Heart right ventricle (tissue), 16 donors: ENCODE results near the gene REXO4. TPM values are rescaled to one million over a fixed set of nuclear protein-coding genes. Genes with fewer than 3 reads are reported as not detected.

Experiments
- ATAC-seq, 8 donors: fragments of 200-7000 bp; cut with Tn5 transposase; one replicate each; pipeline ENCODE4 v1.9.1; 2020; ENCODE audit warnings: mild to moderate bottlenecking in 8 of 8, moderate library complexity in 8 of 8, moderate number of reproducible peaks in 1 of 8
- DNase-seq, 2 donors: peaks; one replicate each; pipeline ENCODE4 v3.0.0-alpha.2; 2020
- H3K27ac ChIP-seq, 10 donors: fragments of 200-600 bp; sonication (generic) in 2 of 10; one replicate each; pipeline versions ENCODE4 v1.5.0 to v1.8.0; 2020 to 2022; ENCODE audit warnings: mild to moderate bottlenecking in 3 of 10
- H3K27me3 ChIP-seq, 7 donors: fragments of 200-600 bp; one replicate each; pipeline ENCODE4 v1.8.0; 2021 to 2022; ENCODE audit warnings: mild to moderate bottlenecking in 2 of 7
- H3K36me3 ChIP-seq, 9 donors: fragments of 200-600 bp; sonication (generic) in 1 of 9; one replicate each; pipeline versions ENCODE4 v1.5.0 to v1.8.0; 2020 to 2022; ENCODE audit warnings: mild to moderate bottlenecking in 2 of 9
- H3K4me1 ChIP-seq, 9 donors: fragments of 200-600 bp; sonication (generic) in 1 of 9; one replicate each; pipeline versions ENCODE4 v1.5.0 to v1.8.0; 2020 to 2022; ENCODE audit warnings: mild to moderate bottlenecking in 4 of 9
- H3K4me3 ChIP-seq, 10 donors: fragments of 200-600 bp; sonication (generic) in 2 of 10; one replicate each; pipeline versions ENCODE4 v1.5.0 to v1.8.0; 2020 to 2022; ENCODE audit warnings: mild to moderate bottlenecking in 7 of 10, moderate library complexity in 2 of 10
- H3K9me3 ChIP-seq, 11 donors: fragments of 200-600 bp in 10 of 11; sonication (generic) in 2 of 11; one replicate each; pipeline versions ENCODE4 v1.5.0 to v1.8.0; 2013 to 2022; ENCODE audit warnings: mild to moderate bottlenecking in 2 of 11, control low read depth in 1 of 11, moderate library complexity in 1 of 11
- WGBS, 2 donors: extraction: QIAGEN DNeasy Blood & Tissue Kit; methylation state at CpG; one replicate each; pipeline ENCODE4 v1.1.7; 2013; ENCODE audit warnings: inconsistent platforms in 1 of 2; 5-methylcytosine and 5-hydroxymethylcytosine counted together
- intact Hi-C, 10 donors: fragments of 100-400 bp; cut with DNase I; formaldehyde crosslinking; loops; one replicate each; pipeline versions ENCODE4 v1.11.1 to v1.14.2; 2022
- polyA plus RNA-seq, 2 donors: library from polyadenylated mRNA; stranded (reverse); fragments of 200-250 nt; gene quantifications; one replicate each; pipeline ENCODE4 v1.2.3, GENCODE V29; 2013
- total RNA-seq, 10 donors: library from RNA; stranded (reverse); fragmentation: NEBNext Ultra II Directional in 3 of 10; extraction: Animal tissue kit (Norgen Biotek cat#: 25700) in 3 of 10; gene quantifications; one replicate each; pipeline versions ENCODE4 v1.2.1 to v1.2.4, GENCODE V29; 2021 to 2023
- TF ChIP-seq, protein P1 (sequence below), 9 donors: fragments of 200-600 bp; sonication (generic) in 2 of 9; IDR thresholded peaks; one replicate each; pipeline versions ENCODE4 v1.5.0 to v1.8.0; 2021 to 2022; ENCODE audit warnings: antibody characterized with exemption in 9 of 9, mild to moderate bottlenecking in 5 of 9, moderate library complexity in 1 of 9
- donor health status: Arrhythmogenic right ventricular cardiomyopathy.
- donor health status: ischemic (EF 13 %, LVEDD 7.1; RV severe dilation, severe dysfunction).
- donor health status: healthy with polysubstance abuse.
- donor health status: DM: no; HTN: yes; CAD: no.
- donor health status: DM: no; HTN: no; CAD: no.
- donor health status: ischemic (EF 25% LVEDD 6.9; RV normal size, moderate dysfunction).
- donor health status: ischemic (EF 25% LVEDD 5.7; RV mildly dilated, moderate dysfunction).
- donor health status: healthy.
- donor health status: DM: yes; HTN: yes; CAD: no.
- donor health status: Ischemic cardiomyopathy.
- donor health status: ischemic (EF 35%, LVEDD 5.7; RV mildly dilated, moderate dysfunction).
- donor health status: nonischemic (EF 11% LVEDD 7.7; RV severe dilation, severe dysfunction).
- donor health status: DM: yes; HTN: yes; CAD: no.
- donor health status: PGD.
- donor health status: ischemic (EF 29% LVEDD 5.4; RV normal size, mild dysfunction).
- donor health status: nonischemic (EF 23%, LVEDD 6.1; RV moderate dilation, normal function).

Gene REXO4
- total and polyA plus RNA-seq, 12 donors, result 9.3 to 20.8 (median 11.4) TPM

DNA sequence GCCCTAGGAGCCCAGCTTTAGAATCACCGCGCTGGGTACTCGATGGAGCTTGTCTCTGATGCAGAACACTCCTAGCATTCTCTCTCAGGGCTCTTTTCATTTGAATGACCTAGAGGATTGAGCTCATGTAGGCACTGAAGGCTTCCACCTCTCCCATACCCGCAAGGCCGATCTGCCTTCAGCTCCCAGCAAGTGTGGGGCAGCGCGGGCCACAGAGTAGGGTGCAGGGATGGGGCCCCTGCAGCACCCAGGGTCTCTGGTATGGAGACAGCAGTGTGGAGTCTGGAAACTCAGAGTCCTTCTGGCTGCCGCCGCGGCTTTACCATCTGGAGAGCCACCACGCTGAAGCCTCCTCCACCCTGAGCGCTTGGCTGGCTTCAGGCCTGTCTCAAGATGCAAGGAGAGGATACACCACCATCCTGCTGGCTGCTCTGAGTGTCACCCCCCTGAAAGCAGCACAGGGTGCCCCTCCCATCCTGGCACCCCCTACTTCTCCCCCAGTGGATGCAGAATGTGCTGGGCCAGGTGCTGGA is 28.7 kb downstream of the REXO4 start:
- ATAC-seq, result no peak
- intact Hi-C loops, result no loop called here

GRCh38 chr9:133387680-133388079 is 30.1 kb downstream of the REXO4 start:
- DNase-seq (no peak), ATAC-seq (no peak)
- Histone ChIP-seq H3K27ac (no peak overlapping the region), H3K36me3 (no peaks in the 10 kb centered on the region), H3K9me3 (no peaks in the 10 kb centered on the region), H3K4me3 (no peak overlapping the region), H3K4me1 (no peaks in the 10 kb centered on the region), H3K27me3 (peaks cover 0 to 9% (median 0%) of the 10 kb centered on the region in 7 donors)
- 84 to 89% methylated on average over 9 of the region's 9 CpGs for WGBS, 2 donors
- intact Hi-C loops, result no loop called here
- TF ChIP-seq, protein P1, sequence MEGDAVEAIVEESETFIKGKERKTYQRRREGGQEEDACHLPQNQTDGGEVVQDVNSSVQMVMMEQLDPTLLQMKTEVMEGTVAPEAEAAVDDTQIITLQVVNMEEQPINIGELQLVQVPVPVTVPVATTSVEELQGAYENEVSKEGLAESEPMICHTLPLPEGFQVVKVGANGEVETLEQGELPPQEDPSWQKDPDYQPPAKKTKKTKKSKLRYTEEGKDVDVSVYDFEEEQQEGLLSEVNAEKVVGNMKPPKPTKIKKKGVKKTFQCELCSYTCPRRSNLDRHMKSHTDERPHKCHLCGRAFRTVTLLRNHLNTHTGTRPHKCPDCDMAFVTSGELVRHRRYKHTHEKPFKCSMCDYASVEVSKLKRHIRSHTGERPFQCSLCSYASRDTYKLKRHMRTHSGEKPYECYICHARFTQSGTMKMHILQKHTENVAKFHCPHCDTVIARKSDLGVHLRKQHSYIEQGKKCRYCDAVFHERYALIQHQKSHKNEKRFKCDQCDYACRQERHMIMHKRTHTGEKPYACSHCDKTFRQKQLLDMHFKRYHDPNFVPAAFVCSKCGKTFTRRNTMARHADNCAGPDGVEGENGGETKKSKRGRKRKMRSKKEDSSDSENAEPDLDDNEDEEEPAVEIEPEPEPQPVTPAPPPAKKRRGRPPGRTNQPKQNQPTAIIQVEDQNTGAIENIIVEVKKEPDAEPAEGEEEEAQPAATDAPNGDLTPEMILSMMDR (IDR thresholded peaks at IDR 0.05), result no peak

More for the DNA sequence above, 28.7 kb downstream of the REXO4 start:
- DNase-seq, result no peak
- TF ChIP-seq, protein P1 (IDR thresholded peaks at IDR 0.05), result no peak
- H3K36me3 ChIP-seq, result no peaks in the 10 kb centered on the region
- H3K4me1 ChIP-seq, result no peaks in the 10 kb centered on the region
- WGBS, 2 donors, result 94 to 96% methylated on average over 12 of the region's 12 CpGs
- H3K4me3 ChIP-seq, result no peak overlapping the region
- no peak overlapping the region for H3K27ac ChIP-seq
- H3K9me3 ChIP-seq, result no peaks in the 10 kb centered on the region
- peaks cover 0 to 15% (median 6%) of the 10 kb centered on the region in 7 donors for H3K27me3 ChIP-seq

DNA sequence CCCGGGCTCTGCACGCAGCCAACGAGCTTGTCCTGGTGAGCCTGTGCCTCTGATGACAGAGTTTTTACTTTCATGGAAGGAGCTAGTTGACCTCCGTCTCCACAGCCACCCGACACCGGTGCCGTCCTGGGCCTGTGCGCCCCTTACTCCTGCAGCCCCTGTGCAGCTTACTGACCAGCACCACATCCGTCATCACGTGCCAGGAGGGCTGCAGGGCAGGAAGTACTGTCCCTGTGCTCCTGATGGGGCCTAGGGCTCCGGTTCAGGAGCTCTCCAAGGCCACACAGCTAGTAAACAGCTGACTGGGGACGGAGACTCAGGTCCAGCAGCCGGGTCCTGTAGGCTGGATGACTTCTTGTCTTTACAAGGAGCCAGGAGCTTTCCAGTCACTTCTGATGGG is 31.5 kb downstream of the REXO4 start:
- no peaks in the 10 kb centered on the region for H3K36me3 ChIP-seq
- no peak overlapping the region for H3K4me3 ChIP-seq
- DNase-seq (no peak), ATAC-seq (no peak)
- intact Hi-C loops, result no loop called here
- TF ChIP-seq, protein P1 (IDR thresholded peaks at IDR 0.05), result no peak
- peaks cover 0 to 7% (median 0%) of the 10 kb centered on the region in 7 donors for H3K27me3 ChIP-seq
- no peaks in the 10 kb centered on the region for H3K4me1 ChIP-seq
- no peak overlapping the region for H3K27ac ChIP-seq
- WGBS, 2 donors, result 77 to 79% methylated on average over 13 of the region's 13 CpGs
- no peaks in the 10 kb centered on the region for H3K9me3 ChIP-seq

DNA sequence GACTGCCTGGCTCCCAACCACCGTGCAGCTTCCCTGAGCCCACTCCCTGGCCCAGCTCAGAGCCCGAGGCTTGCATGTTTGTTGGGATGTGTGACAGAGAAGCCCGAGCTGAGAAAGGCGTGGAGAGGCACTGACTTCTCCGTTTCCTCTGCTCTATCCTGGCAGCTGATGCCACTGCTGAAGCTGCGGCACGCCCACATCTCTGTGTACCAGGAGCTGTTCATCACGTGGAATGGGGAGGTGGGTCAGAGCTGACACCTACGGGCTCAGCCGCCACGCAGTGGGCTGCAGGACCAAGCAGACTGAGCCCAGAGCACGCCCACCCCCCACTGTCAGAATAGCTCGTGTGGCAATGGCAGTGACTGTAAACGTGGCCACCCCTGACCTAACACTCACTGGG is 32.4 kb downstream of the REXO4 start:
- Histone ChIP-seq H3K9me3 (no peaks in the 10 kb centered on the region), H3K4me3 (no peak overlapping the region), H3K36me3 (no peaks in the 10 kb centered on the region), H3K27ac (no peak overlapping the region), H3K27me3 (peaks cover 0 to 2% (median 0%) of the 10 kb centered on the region in 7 donors), H3K4me1 (no peaks in the 10 kb centered on the region)
- intact Hi-C loops, result no loop called here
- WGBS, 2 donors, result 85 to 87% methylated on average over 14 of the region's 14 CpGs
- DNase-seq (no peak), ATAC-seq (no peak)
- TF ChIP-seq, protein P1 (IDR thresholded peaks at IDR 0.05), result no peak
